T-cell (primary cell): Measurements from ENCODE around the gene LRRC9. TPM values are rescaled to one million over a fixed set of nuclear protein-coding genes. Genes with fewer than 3 reads are reported as not detected.
A peak's percentile ranks its signal among the peaks of the same experiment; 100 is the strongest.

ENCODE experiments used
- ATAC-seq, 4 experiments: fragments of 200-7000 bp in 3 of 4; fragments of 150-1000 bp in 1 of 4; cut with Tn5 transposase; replicated peaks in 1 of 4; 1 replicate in 3 of 4; 2 replicates in 1 of 4; pipeline ENCODE4 v1.10.0; 2021; ENCODE audit warnings: moderate library complexity in 3 of 4, mild to moderate bottlenecking in 2 of 4, moderate number of reproducible peaks in 1 of 4
- CTCF ChIA-PET, 2 donors: fragments of 300-600 bp; sonication (Branson Sonifier 250); formaldehyde crosslinking; loops; one replicate each; lab custom pipeline; 2022; ENCODE audit warnings: antibody characterized with exemption in 2 of 2; lab: Charles Lee
- POLR2A ChIA-PET, 2 donors: fragments of 300-600 bp; sonication (Branson Sonifier 250); formaldehyde crosslinking; loops; one replicate each; lab custom pipeline; 2022; ENCODE audit warnings: antibody characterized with exemption in 2 of 2; lab: Charles Lee
- DNase-seq, 35 experiments: peaks; one replicate each; pipeline versions ENCODE4 v3.0.0 to v3.0.0-alpha.2; 2013 to 2023
- H3K27ac ChIP-seq: one replicate; pipeline ENCODE4 v1.5.1; 2013; ENCODE audit warnings: low read length
- H3K27me3 ChIP-seq, 2 experiments: replicated peaks in 1 of 2; 1 replicate in 1 of 2; 2 replicates in 1 of 2; pipeline versions ENCODE4 v1.6.1 to v1.7.0; 2013; ENCODE audit warnings: low read length in 1 of 2, mixed read lengths in 1 of 2; ENCODE audit not compliant: control insufficient read depth in 2 of 2, insufficient read depth in 2 of 2; ENCODE audit errors: extremely low read depth in 1 of 2
- H3K36me3 ChIP-seq, 2 donors: 1 replicate in 1 of 2; 2 replicates in 1 of 2; pipeline versions ENCODE4 v1.6.1 to v1.7.0; 2013; ENCODE audit warnings: low read length in 1 of 2; ENCODE audit not compliant: control insufficient read depth in 2 of 2, insufficient read depth in 1 of 2; ENCODE audit errors: extremely low read depth in 1 of 2
- H3K4me1 ChIP-seq, 2 experiments: 1 replicate in 1 of 2; 2 replicates in 1 of 2; pipeline versions ENCODE4 v1.6.1 to v1.7.0; 2013; ENCODE audit warnings: low read length in 2 of 2, mixed read lengths in 1 of 2; ENCODE audit not compliant: insufficient read depth in 2 of 2, control insufficient read depth in 1 of 2; ENCODE audit errors: extremely low read depth in 1 of 2
- H3K4me3 ChIP-seq, 2 donors: 1 replicate in 1 of 2; 2 replicates in 1 of 2; pipeline versions ENCODE4 v1.5.1 to v1.7.0; 2013; ENCODE audit warnings: mild to moderate bottlenecking in 2 of 2, low read length in 1 of 2, moderate library complexity in 1 of 2; ENCODE audit not compliant: control insufficient read depth in 1 of 2; ENCODE audit errors: extremely low read depth in 1 of 2
- H3K9me3 ChIP-seq: 2 replicates; pipeline ENCODE4 v1.7.0; 2013
- H3K27ac Mint-ChIP-seq, 2 donors: one replicate each; pipeline ENCODE4 v1.8.0; 2020 to 2021; ENCODE audit warnings: mild to moderate bottlenecking in 2 of 2, mixed read lengths in 2 of 2
- H3K27me3 Mint-ChIP-seq, 2 donors: one replicate each; pipeline ENCODE4 v1.8.0; 2021 to 2022; ENCODE audit warnings: mixed read lengths in 2 of 2
- H3K36me3 Mint-ChIP-seq: one replicate; pipeline ENCODE4 v1.8.0; 2021; ENCODE audit warnings: mixed read lengths
- H3K4me1 Mint-ChIP-seq, 3 donors: one replicate each; pipeline ENCODE4 v1.8.0; 2020 to 2022; ENCODE audit warnings: mixed read lengths in 3 of 3, mild to moderate bottlenecking in 1 of 3
- H3K4me3 Mint-ChIP-seq, 3 donors: one replicate each; pipeline ENCODE4 v1.8.0; 2020 to 2022; ENCODE audit warnings: mild to moderate bottlenecking in 3 of 3, mixed read lengths in 3 of 3, moderate library complexity in 3 of 3
- H3K9me3 Mint-ChIP-seq, 3 donors: one replicate each; pipeline ENCODE4 v1.8.0; 2020 to 2022; ENCODE audit warnings: mixed read lengths in 3 of 3
- WGBS: methylation state at CpG from one replicate; pipeline ENCODE4 v1.1.5; 2013; ENCODE audit warnings: missing lambda C conversion rate; ENCODE audit not compliant: insufficient coverage; 5-methylcytosine and 5-hydroxymethylcytosine counted together
- total RNA-seq, 35 experiments: library from RNA in 6 of 35; stranded (reverse) in 6 of 35; fragments of 120-200 nt in 1 of 35; gene quantifications; one replicate each; pipeline versions ENCODE4 v1.2.1 to v1.2.4 and lab custom pipeline; 2013 to 2026

LRRC9 gene
- total RNA-seq, 5 donors from 2014 or later (not counting 1 experiment from before 2014, with no cell fraction given), result not detected

GRCh38 chr14:59961518-59962062 is 41.6 kb downstream of the LRRC9 start:
- H3K36me3 ChIP-seq, result no peaks in the 10 kb centered on the region
- peaks cover 0 to 12% of the 10 kb centered on the region in 2 experiments for H3K27me3 ChIP-seq
- H3K4me1 Mint-ChIP-seq, result peaks cover 10 to 20% (median 15%) of the 10 kb centered on the region in 3 donors
- ChIA-PET POLR2A (no interaction called here), CTCF (interaction anchor here (0.5 to 7.4 kb wide), 6 partner anchors 13 to 620 kb away, joined by 3 to 133 read pairs (median 3); no protein-coding TSS in a partner anchor)
- no peak overlapping the region for H3K4me3 ChIP-seq
- H3K27ac Mint-ChIP-seq, result no peak overlapping the region
- H3K4me3 Mint-ChIP-seq, result no peak overlapping the region
- WGBS, result no CpG with 5 or more reads among the region's 1 CpG
- H3K4me1 ChIP-seq, result peaks cover 8 to 10% of the 10 kb centered on the region in 2 experiments
- DNase-seq (no peak), ATAC-seq (no peak)
- H3K9me3 Mint-ChIP-seq, result peaks cover 0 to 5% (median 0%) of the 10 kb centered on the region in 3 donors
- H3K27ac ChIP-seq, result no peak overlapping the region
- peaks cover 11 to 15% of the 10 kb centered on the region in 2 donors for H3K27me3 Mint-ChIP-seq
- H3K36me3 Mint-ChIP-seq, result peaks cover 4% of the 10 kb centered on the region
- H3K9me3 ChIP-seq, result no peaks in the 10 kb centered on the region

DNA sequence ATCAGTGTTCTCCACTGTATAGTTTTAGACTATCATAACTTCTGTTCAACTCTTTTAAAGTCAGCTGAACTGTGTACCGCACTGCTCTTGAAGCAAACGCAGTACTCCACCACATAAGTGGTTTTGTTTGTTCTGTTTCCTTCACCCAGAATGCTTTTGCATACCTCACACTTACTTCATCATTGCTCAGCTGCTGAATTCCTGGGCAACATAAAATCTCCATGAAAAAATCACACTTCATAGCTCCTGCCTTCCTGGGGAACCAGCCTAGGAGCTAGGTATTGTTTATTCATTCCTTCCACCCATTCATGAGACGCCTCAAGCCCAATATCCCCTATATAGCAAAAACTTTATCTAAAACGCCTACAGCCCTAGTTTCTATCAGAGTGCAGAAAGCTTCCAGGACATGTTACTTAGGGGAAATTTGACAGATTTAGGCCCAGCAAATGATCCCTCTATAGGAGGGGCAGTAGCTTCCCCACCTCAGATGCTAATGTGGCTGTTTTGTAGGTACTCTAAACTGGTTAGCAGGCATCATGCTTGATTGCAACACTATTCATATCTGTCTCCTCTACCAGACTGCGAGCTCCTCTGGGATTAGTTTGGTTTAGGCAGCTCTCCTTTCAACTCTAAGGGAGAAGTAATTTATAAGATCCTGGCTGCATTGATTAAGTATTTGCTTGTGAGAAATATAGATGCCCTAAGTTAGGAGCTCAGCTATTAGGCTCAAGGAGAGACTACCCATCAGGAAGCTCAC is 44.5 kb downstream of the LRRC9 start:
- Mint-ChIP-seq H3K36me3 (no peaks in the 10 kb centered on the region), H3K27ac (peak overlapping the region; percentile 79 to 90), H3K4me1 (peaks cover 10 to 20% (median 15%) of the 10 kb centered on the region in 3 donors), H3K27me3 (peaks cover 4 to 8% of the 10 kb centered on the region in 2 donors), H3K4me3 (peak overlapping the region; percentile 83 to 93 (median 85)), H3K9me3 (no peaks in the 10 kb centered on the region)
- no peaks in the 10 kb centered on the region for H3K9me3 ChIP-seq
- peaks cover 0 to 3% of the 10 kb centered on the region in 2 experiments for H3K27me3 ChIP-seq
- peaks cover 8 to 10% of the 10 kb centered on the region in 2 experiments for H3K4me1 ChIP-seq
- peak; percentile 4 to 55 (median 20) for ATAC-seq
- CTCF ChIA-PET, result interaction anchor here (0.5 to 7.4 kb wide), 38 partner anchors 10 to 1245 kb away, joined by 3 to 133 read pairs (median 4); partner anchors contain the start of genes DHRS7 (in 1 of the 2) and PCNX4 (in 1 of the 2)
- no peaks in the 10 kb centered on the region for H3K36me3 ChIP-seq
- H3K4me3 ChIP-seq, result no peak overlapping the region
- WGBS, result 0% methylated on average over 2 of the region's 5 CpGs
- POLR2A ChIA-PET, result interaction anchor here (0.5 to 0.9 kb wide), 6 partner anchors 127 to 1194 kb away, joined by 3 to 4 read pairs (median 4); no protein-coding TSS in a partner anchor
- DNase-seq, result peak in 2 of 35 experiments; percentile 1 to 23
- H3K27ac ChIP-seq, result peak overlapping the region; percentile 75

GRCh38 chr14:59969319-59969718 is 49.4 kb downstream of the LRRC9 start:
- Histone ChIP-seq H3K27me3 (peaks cover 0 to 3% of the 10 kb centered on the region in 2 experiments), H3K4me1 (peaks cover 3 to 6% of the 10 kb centered on the region in 2 experiments), H3K36me3 (no peaks in the 10 kb centered on the region), H3K9me3 (no peaks in the 10 kb centered on the region), H3K4me3 (no peak overlapping the region), H3K27ac (no peak overlapping the region)
- H3K27me3 Mint-ChIP-seq, result peaks cover 10 to 11% of the 10 kb centered on the region in 2 donors
- ATAC-seq (no peak), DNase-seq (no peak)
- WGBS, result 83% methylated on average over 1 of the region's 2 CpGs
- POLR2A ChIA-PET, result no interaction called here
- H3K27ac Mint-ChIP-seq, result no peak overlapping the region
- H3K9me3 Mint-ChIP-seq, result no peaks in the 10 kb centered on the region
- CTCF ChIA-PET, result no interaction called here
- peaks cover 8 to 18% (median 10%) of the 10 kb centered on the region in 3 donors for H3K4me1 Mint-ChIP-seq
- no peaks in the 10 kb centered on the region for H3K36me3 Mint-ChIP-seq
- no peak overlapping the region for H3K4me3 Mint-ChIP-seq

DNA sequence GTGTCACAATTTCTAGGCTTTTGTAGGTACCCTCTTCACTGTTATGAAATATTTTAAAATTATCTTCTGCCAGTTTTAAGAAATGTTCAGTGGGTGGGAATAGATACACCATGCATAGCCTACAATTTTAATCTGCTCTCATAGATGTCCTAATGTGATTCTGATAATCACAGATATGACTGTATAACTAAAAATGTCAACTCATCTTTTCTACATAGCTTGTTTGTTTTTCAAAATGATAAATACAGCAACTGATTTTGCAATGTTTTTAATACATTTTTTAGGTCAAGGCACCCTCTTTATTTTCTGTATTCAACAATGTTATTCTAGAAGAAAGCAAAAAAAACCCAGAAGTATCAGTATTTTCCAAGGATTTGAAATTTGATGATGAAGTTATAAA is 61.6 kb downstream of the LRRC9 start:
- POLR2A ChIA-PET, result no interaction called here
- no peak for ATAC-seq
- no peak overlapping the region for H3K4me3 Mint-ChIP-seq

DNA sequence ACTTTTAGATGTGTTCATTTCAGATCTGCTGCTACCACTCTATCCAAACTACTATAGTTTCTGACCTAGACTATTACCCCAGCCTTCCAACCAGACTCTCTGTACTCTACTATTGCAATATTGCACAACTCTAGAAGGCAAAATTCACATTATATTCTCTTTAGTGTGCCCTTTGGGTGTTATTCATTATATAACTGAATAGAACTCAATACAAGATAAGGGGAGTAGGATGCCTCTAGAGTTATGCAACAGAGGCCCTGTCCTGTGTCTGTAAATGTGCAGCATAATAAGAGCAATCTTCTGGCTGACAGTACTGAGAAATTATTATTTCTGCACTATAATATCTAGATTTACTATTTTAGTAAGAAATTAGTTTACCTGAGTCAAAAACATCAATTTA is 63.1 kb downstream of the LRRC9 start:
- POLR2A ChIA-PET, result no interaction called here
- CTCF ChIA-PET, result interaction anchor here in 1 of 2 donors (1.2 kb wide), 1 partner anchor 19 kb away, joined by 4 read pairs; no protein-coding TSS in a partner anchor

More for the DNA sequence above, 61.6 kb downstream of the LRRC9 start:
- H3K27me3 ChIP-seq, result peaks cover 0 to 5% of the 10 kb centered on the region in 2 experiments
- no peaks in the 10 kb centered on the region for H3K36me3 ChIP-seq
- H3K27ac ChIP-seq, result no peak overlapping the region
- Mint-ChIP-seq H3K27me3 (peaks cover 0 to 3% of the 10 kb centered on the region in 2 donors), H3K27ac (no peak overlapping the region), H3K9me3 (no peaks in the 10 kb centered on the region), H3K36me3 (no peaks in the 10 kb centered on the region), H3K4me1 (no peaks in the 10 kb centered on the region)
- CTCF ChIA-PET, result interaction anchor here in 1 of 2 donors (0.7 kb wide), 1 partner anchor 46 kb away, joined by 3 read pairs; no protein-coding TSS in a partner anchor
- no peaks in the 10 kb centered on the region for H3K9me3 ChIP-seq
- no peak for DNase-seq
- no peak overlapping the region for H3K4me3 ChIP-seq
- H3K4me1 ChIP-seq, result no peaks in the 10 kb centered on the region

DNA sequence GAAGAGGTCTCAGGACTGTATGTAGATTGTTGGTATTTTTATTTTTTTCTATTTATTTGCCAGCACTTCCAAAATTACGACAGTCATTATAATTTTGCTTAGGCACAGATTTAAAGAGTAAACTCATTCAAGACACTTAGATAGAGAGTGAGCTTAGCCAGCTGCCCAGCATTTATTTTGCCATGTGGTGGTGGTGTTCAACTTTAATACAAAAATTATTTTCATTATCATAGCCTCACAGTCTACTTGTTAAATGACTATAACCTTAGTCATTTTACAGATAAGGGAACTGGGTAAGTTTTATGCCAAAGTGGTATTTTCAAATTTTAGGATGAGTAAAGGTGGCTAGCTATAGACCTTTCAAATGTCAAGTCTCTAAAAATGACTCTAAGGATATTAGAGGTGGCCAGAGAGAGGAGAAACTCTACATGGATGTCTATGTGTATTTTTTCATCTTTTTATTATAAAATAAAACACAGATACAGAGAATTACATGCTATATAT is 66.7 kb downstream of the LRRC9 start:
- WGBS, result no CpG with 5 or more reads among the region's 1 CpG

More for the DNA sequence above, 63.1 kb downstream of the LRRC9 start:
- DNase-seq (no peak), ATAC-seq (no peak)
- Histone ChIP-seq H3K9me3 (no peaks in the 10 kb centered on the region), H3K27me3 (peaks cover 0 to 5% of the 10 kb centered on the region in 2 experiments), H3K27ac (no peak overlapping the region), H3K4me1 (no peaks in the 10 kb centered on the region), H3K4me3 (no peak overlapping the region), H3K36me3 (no peaks in the 10 kb centered on the region)
- Mint-ChIP-seq H3K9me3 (no peaks in the 10 kb centered on the region), H3K4me1 (no peaks in the 10 kb centered on the region), H3K27ac (no peak overlapping the region), H3K27me3 (peaks cover 0 to 3% of the 10 kb centered on the region in 2 donors), H3K36me3 (no peaks in the 10 kb centered on the region), H3K4me3 (no peak overlapping the region)

More for the DNA sequence above, 66.7 kb downstream of the LRRC9 start:
- Mint-ChIP-seq H3K4me1 (no peaks in the 10 kb centered on the region), H3K27ac (no peak overlapping the region), H3K4me3 (no peak overlapping the region), H3K27me3 (peaks cover 6 to 8% of the 10 kb centered on the region in 2 donors), H3K36me3 (no peaks in the 10 kb centered on the region), H3K9me3 (no peaks in the 10 kb centered on the region)
- CTCF ChIA-PET, result interaction anchor here in 1 of 2 donors (1.0 kb wide), 1 partner anchor 22 kb away, joined by 3 read pairs; no protein-coding TSS in a partner anchor
- Histone ChIP-seq H3K4me1 (no peaks in the 10 kb centered on the region), H3K27ac (no peak overlapping the region), H3K27me3 (peaks cover 0 to 8% of the 10 kb centered on the region in 2 experiments), H3K36me3 (no peaks in the 10 kb centered on the region), H3K4me3 (no peak overlapping the region), H3K9me3 (no peaks in the 10 kb centered on the region)
- no peak for ATAC-seq
- no peak for DNase-seq
- POLR2A ChIA-PET, result no interaction called here
